Effector memory CD4-positive, alpha-beta T cell (primary cell): ENCODE data around the gene DISC1.
"Not testable (repeated sequence)": the region's sequence is repeated elsewhere in the genome, so short reads cannot be mapped to it uniquely, and the experiment has no call there.

Source experiments
- DNase-seq, 3 donors: peaks; one replicate each; pipeline ENCODE4 v3.0.0-alpha.2; 2020
- H3K27ac ChIP-seq: 2 replicates; pipeline ENCODE4 v1.7.0; 2013; ENCODE audit warnings: mild to moderate bottlenecking, low read length, moderate library complexity; ENCODE audit not compliant: insufficient read depth, poor library complexity, severe bottlenecking
- H3K27me3 ChIP-seq: replicated peaks from 2 replicates; pipeline ENCODE4 v1.7.0; 2013; ENCODE audit warnings: mild to moderate bottlenecking, low read length; ENCODE audit not compliant: insufficient read depth, control insufficient read depth, poor library complexity, severe bottlenecking
- H3K36me3 ChIP-seq: 2 replicates; pipeline ENCODE4 v1.7.0; 2013; ENCODE audit warnings: mild to moderate bottlenecking, low read length, moderate library complexity; ENCODE audit not compliant: control insufficient read depth, insufficient read depth
- H3K4me1 ChIP-seq: 2 replicates; pipeline ENCODE4 v1.7.0; 2013; ENCODE audit warnings: low read length, mild to moderate bottlenecking; ENCODE audit not compliant: control insufficient read depth, insufficient read depth, poor library complexity, severe bottlenecking
- H3K4me3 ChIP-seq: 2 replicates; pipeline ENCODE4 v1.7.0; 2013; ENCODE audit warnings: low read length, low read depth, mild to moderate bottlenecking; ENCODE audit not compliant: insufficient read depth, poor library complexity, severe bottlenecking
- H3K9me3 ChIP-seq: 2 replicates; pipeline ENCODE4 v1.7.0; 2013; ENCODE audit warnings: mild to moderate bottlenecking, low read length, moderate library complexity; ENCODE audit not compliant: control insufficient read depth

The DISC1 gene

GRCh38 chr1:231666220-231666936 lies 39.8 kb downstream of the DISC1 start:
- no peaks in the 10 kb centered on the region for H3K27me3 ChIP-seq
- no peaks in the 10 kb centered on the region for H3K9me3 ChIP-seq
- H3K36me3 ChIP-seq = no peaks in the 10 kb centered on the region
- no peak overlapping the region for H3K4me3 ChIP-seq
- no peak for DNase-seq
- no peak overlapping the region for H3K27ac ChIP-seq
- no peaks in the 10 kb centered on the region for H3K4me1 ChIP-seq

- no peak for DNase-seq
- Histone ChIP-seq H3K9me3 (no peaks in the 10 kb centered on the region), H3K27me3 (no peaks in the 10 kb centered on the region), H3K36me3 (no peaks in the 10 kb centered on the region), H3K4me3 (no peak overlapping the region), H3K27ac (no peak overlapping the region), H3K4me1 (no peaks in the 10 kb centered on the region)
These were observed 40.5 kb downstream of the DISC1 start for GRCh38 chr1:231666937-231667608.

DNA sequence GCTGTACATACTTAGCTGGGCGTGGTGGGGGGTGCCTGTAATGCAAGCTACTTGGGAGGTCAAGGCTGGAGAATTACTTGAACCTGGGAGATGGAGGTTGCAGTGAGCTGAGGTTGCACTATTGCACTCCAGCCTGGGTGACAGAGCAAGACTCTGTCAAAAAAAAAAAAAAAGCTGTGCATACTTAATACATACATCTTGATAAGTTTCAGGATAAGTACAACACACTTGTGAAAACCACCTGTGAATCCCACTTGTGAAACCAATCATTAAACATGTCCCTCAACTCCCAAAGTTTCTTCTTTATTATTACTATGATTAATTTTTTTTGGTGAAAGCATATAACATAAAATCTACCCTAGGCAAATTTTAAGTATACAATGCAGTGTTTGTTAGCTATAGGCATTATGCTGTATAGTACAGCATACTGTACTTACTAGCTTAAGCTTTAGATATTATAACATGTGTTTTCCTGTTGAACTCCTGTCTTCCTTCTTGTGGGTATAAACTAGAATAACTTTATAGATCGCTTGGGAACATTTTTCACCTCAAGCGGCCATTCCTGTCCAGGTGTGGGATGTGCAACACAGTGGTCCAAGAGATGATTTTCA lies 41.4 kb downstream of the DISC1 start:
- H3K4me1 ChIP-seq = no peaks in the 10 kb centered on the region
- no peak overlapping the region for H3K27ac ChIP-seq
- H3K9me3 ChIP-seq = no peaks in the 10 kb centered on the region
- no peak overlapping the region for H3K4me3 ChIP-seq
- no peaks in the 10 kb centered on the region for H3K27me3 ChIP-seq
- DNase-seq = no peak
- H3K36me3 ChIP-seq = no peaks in the 10 kb centered on the region

GRCh38 chr1:231668826-231669225 lies 42.2 kb downstream of the DISC1 start:
- no peak overlapping the region for H3K27ac ChIP-seq
- no peaks in the 10 kb centered on the region for H3K4me1 ChIP-seq
- no peak for DNase-seq
- H3K27me3 ChIP-seq = no peaks in the 10 kb centered on the region
- no peaks in the 10 kb centered on the region for H3K9me3 ChIP-seq
- H3K4me3 ChIP-seq = no peak overlapping the region
- no peaks in the 10 kb centered on the region for H3K36me3 ChIP-seq

GRCh38 chr1:231669864-231670621 lies 43.5 kb downstream of the DISC1 start:
- not testable (repeated sequence) for H3K36me3 ChIP-seq, DNase-seq, H3K27me3 ChIP-seq, H3K4me1 ChIP-seq, H3K4me3 ChIP-seq, H3K9me3 ChIP-seq, H3K27ac ChIP-seq

DNA sequence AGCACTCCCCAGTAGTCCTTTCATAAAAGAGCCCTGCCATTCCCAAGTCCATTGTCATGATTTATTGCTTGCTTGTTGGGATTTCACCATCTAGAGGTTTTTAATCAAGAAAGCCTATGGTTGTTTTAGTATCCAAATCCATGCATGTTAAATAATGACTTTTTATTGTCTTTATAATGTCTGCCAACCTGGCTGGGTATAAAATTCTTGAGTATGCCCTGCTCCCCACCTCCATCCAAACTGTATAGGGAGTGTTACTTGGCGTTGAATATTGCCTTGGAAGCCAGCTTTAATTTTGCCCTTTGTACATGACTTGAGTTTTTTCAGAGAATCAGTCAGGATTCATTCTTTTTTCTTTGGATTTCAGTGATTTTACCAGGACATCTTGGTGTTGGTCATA lies 44.2 kb downstream of the DISC1 start:
- Histone ChIP-seq H3K9me3 (no peaks in the 10 kb centered on the region), H3K27ac (no peak overlapping the region), H3K27me3 (no peaks in the 10 kb centered on the region), H3K36me3 (no peaks in the 10 kb centered on the region), H3K4me1 (no peaks in the 10 kb centered on the region), H3K4me3 (no peak overlapping the region)
- no peak for DNase-seq

GRCh38 chr1:231674575-231674974 lies 48.0 kb downstream of the DISC1 start:
- H3K27ac ChIP-seq = no peak overlapping the region
- no peaks in the 10 kb centered on the region for H3K4me1 ChIP-seq
- no peaks in the 10 kb centered on the region for H3K27me3 ChIP-seq
- no peaks in the 10 kb centered on the region for H3K9me3 ChIP-seq
- H3K4me3 ChIP-seq = no peak overlapping the region
- no peak for DNase-seq
- no peaks in the 10 kb centered on the region for H3K36me3 ChIP-seq

DNA sequence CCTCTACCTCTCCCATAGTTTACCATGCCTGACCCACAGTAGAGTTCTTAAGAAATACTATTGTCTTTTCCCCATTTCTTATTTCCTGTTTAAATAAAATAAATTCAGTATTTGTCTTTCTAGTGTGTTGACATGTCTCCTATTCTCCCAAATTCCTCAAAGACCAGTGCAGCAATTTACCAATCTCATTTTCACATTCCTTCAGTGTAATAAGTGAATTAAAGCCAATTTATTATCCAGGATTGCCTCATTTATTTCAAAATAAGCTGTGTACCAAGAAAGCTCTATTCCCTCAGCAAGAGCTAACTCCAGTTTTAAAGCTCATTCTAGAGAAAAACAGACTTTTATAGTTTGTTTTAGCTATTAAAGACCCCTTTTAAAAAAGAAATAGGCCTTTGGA lies 49.9 kb downstream of the DISC1 start:
- no peak for DNase-seq
- Histone ChIP-seq H3K36me3 (no peaks in the 10 kb centered on the region), H3K27me3 (no peaks in the 10 kb centered on the region), H3K9me3 (no peaks in the 10 kb centered on the region), H3K4me1 (no peaks in the 10 kb centered on the region), H3K4me3 (no peak overlapping the region), H3K27ac (no peak overlapping the region)

- H3K36me3 ChIP-seq = no peaks in the 10 kb centered on the region
- no peaks in the 10 kb centered on the region for H3K4me1 ChIP-seq
- H3K27ac ChIP-seq = no peak overlapping the region
- DNase-seq = no peak
- H3K4me3 ChIP-seq = no peak overlapping the region
- no peaks in the 10 kb centered on the region for H3K9me3 ChIP-seq
- no peaks in the 10 kb centered on the region for H3K27me3 ChIP-seq
These were observed 50.9 kb downstream of the DISC1 start for GRCh38 chr1:231677442-231677841.

- DNase-seq = no peak
- Histone ChIP-seq H3K36me3 (no peaks in the 10 kb centered on the region), H3K27me3 (no peaks in the 10 kb centered on the region), H3K4me3 (no peak overlapping the region), H3K27ac (no peak overlapping the region), H3K4me1 (no peaks in the 10 kb centered on the region), H3K9me3 (no peaks in the 10 kb centered on the region)
These were observed 51.4 kb downstream of the DISC1 start for GRCh38 chr1:231678011-231678432.
